Endothelial cell of umbilical vein (primary cell): Measurements from ENCODE around the gene CKMT1B. TPM values are rescaled to one million over a fixed set of nuclear protein-coding genes. Genes with fewer than 3 reads are reported as not detected.
"Not testable (repeated sequence)": the region's sequence is repeated elsewhere in the genome, so short reads cannot be mapped to it uniquely, and the experiment has no call there.

Experiments used
- Bru-seq: library from RNA; stranded (reverse); fragments of 400-500 nt; gene quantifications from one replicate; lab custom pipeline; 2021; lab: Mats Ljungman, UMichigan
- BruChase-seq, 2 experiments: library from RNA; stranded (reverse); fragments of 400-500 nt; gene quantifications; one replicate each; lab custom pipeline; 2021; lab: Mats Ljungman, UMichigan
- BruUV-seq: library from RNA; stranded (reverse); fragments of 400-500 nt; replicated peaks from 2 replicates; lab custom pipeline; 2021; lab: Mats Ljungman, UMichigan
- CTCF ChIA-PET: fragments of 300-600, 350-600 bp; sonication (Branson Sonifier 250); formaldehyde crosslinking; loops from one replicate; lab custom pipeline; 2021; ENCODE audit warnings: antibody characterized with exemption, inconsistent platforms; lab: Charles Lee
- POLR2A ChIA-PET: fragments of 300-600, 350-600 bp; sonication (Branson Sonifier 250); formaldehyde crosslinking; loops from one replicate; lab custom pipeline; 2021; ENCODE audit warnings: antibody characterized with exemption, inconsistent platforms; lab: Charles Lee
- DNase-seq: peaks from one replicate; pipeline ENCODE4 v3.0.0-alpha.2; 2011; ENCODE audit warnings: low read depth, low spot score
- FAIRE-seq: peaks from 2 replicates; lab custom pipeline; 2011; peaks lifted over from hg19 to GRCh38; lab: Jason Lieb, UNC
- H2AFZ ChIP-seq: 2 replicates; pipeline ENCODE4 v1.6.0; 2012; ENCODE audit warnings: low read depth, low read length, control low read depth, inconsistent platforms
- H3K27ac ChIP-seq: 2 replicates; pipeline ENCODE4 v1.5.1; 2011; ENCODE audit warnings: low read depth, mild to moderate bottlenecking, control low read depth, low read length, moderate library complexity; ENCODE audit not compliant: insufficient read depth
- H3K27me3 ChIP-seq, 2 experiments: 2 replicates each; pipeline versions ENCODE4 v1.6.0 to v1.6.1; 2011; ENCODE audit warnings: low read length in 2 of 2, mixed read lengths in 1 of 2; ENCODE audit not compliant: control insufficient read depth in 2 of 2, insufficient read depth in 2 of 2
- H3K36me3 ChIP-seq, 2 experiments: 2 replicates in 1 of 2; 3 replicates in 1 of 2; pipeline ENCODE4 v1.5.1; 2011; ENCODE audit warnings: low read length in 2 of 2, mild to moderate bottlenecking in 1 of 2, moderate library complexity in 1 of 2; ENCODE audit not compliant: control insufficient read depth in 2 of 2, insufficient read depth in 2 of 2; ENCODE audit errors: extremely low read depth in 1 of 2
- H3K4me1 ChIP-seq: 3 replicates; pipeline ENCODE4 v1.5.1; 2011; ENCODE audit warnings: mild to moderate bottlenecking, low read length; ENCODE audit not compliant: control insufficient read depth, insufficient read depth; ENCODE audit errors: extremely low read depth
- H3K4me2 ChIP-seq: 2 replicates; pipeline ENCODE4 v1.6.1; 2011; ENCODE audit warnings: low read length, control low read depth, mixed read lengths; ENCODE audit not compliant: insufficient read depth
- H3K4me3 ChIP-seq, 3 experiments: fragments of 200-600 bp in 1 of 3; sonication (generic), shearing (Covaris generic) in 1 of 3; replicated peaks in 1 of 3; 2 replicates each; pipeline ENCODE4 v1.5.1; 2011 to 2016; ENCODE audit warnings: control low read depth in 3 of 3, low read length in 3 of 3, mild to moderate bottlenecking in 2 of 3, inconsistent platforms in 1 of 3, low read depth in 1 of 3, moderate library complexity in 1 of 3; ENCODE audit not compliant: insufficient read depth in 1 of 3
- H3K79me2 ChIP-seq: 2 replicates; pipeline ENCODE4 v1.6.0; 2012; ENCODE audit warnings: low read length, inconsistent platforms; ENCODE audit not compliant: control insufficient read depth, insufficient read depth
- H3K9ac ChIP-seq: replicated peaks from 2 replicates; pipeline ENCODE3; 2011; ENCODE audit warnings: low read length, control low read depth; ENCODE audit not compliant: insufficient read depth; ENCODE audit errors: extremely low read depth
- H3K9me1 ChIP-seq: replicated peaks from 3 replicates; pipeline ENCODE4 v1.6.0; 2011; ENCODE audit warnings: mild to moderate bottlenecking, low read length; ENCODE audit not compliant: control insufficient read depth, insufficient read depth; ENCODE audit errors: extremely low read depth
- H3K9me3 ChIP-seq: replicated peaks from 2 replicates; pipeline ENCODE4 v1.5.1; 2012; ENCODE audit warnings: low read length, inconsistent platforms; ENCODE audit not compliant: control insufficient read depth, insufficient read depth
- H4K20me1 ChIP-seq: replicated peaks from 2 replicates; pipeline ENCODE3; 2011; ENCODE audit warnings: mild to moderate bottlenecking, low read length; ENCODE audit not compliant: control insufficient read depth, insufficient read depth; ENCODE audit errors: extremely low read depth
- EZH2 ChIP-seq: IDR thresholded peaks from 2 replicates; pipeline ENCODE4 v1.6.1; 2012; ENCODE audit warnings: borderline replicate concordance, low read depth, mild to moderate bottlenecking, moderate library complexity, low read length, inconsistent platforms; ENCODE audit not compliant: severe bottlenecking
- FOS ChIP-seq: IDR thresholded peaks from 2 replicates; pipeline ENCODE4 v1.6.1; 2011; ENCODE audit warnings: mild to moderate bottlenecking, low read length, moderate library complexity, borderline replicate concordance; ENCODE audit not compliant: insufficient read depth
- dilution Hi-C: fragments of 300-500 bp; cut with MboI; formaldehyde crosslinking; loops from one replicate; pipeline ENCODE4 v1.15.0; 2019; ENCODE audit warnings: low sequenced_read_pairs; ENCODE audit not compliant: extremely low pct_ligation_motif_present
- intact Hi-C: fragments of 100-400 bp; cut with micrococcal nuclease; formaldehyde crosslinking; loops from one replicate; pipeline ENCODE4 v1.10.0; 2022
- long read RNA-seq: library from polyadenylated mRNA; stranded (forward); transcript quantifications from one replicate; pipeline ENCODE4 v2.0.0, GENCODE V29; 2021
- polyA minus RNA-seq, 3 experiments: library from RNA; depleted of rRNA, polyadenylated mRNA; stranded (reverse); fragments of >200 nt; gene quantifications; 1 replicate in 1 of 3; 2 replicates in 2 of 3; pipeline ENCODE4 v1.2.3, GENCODE V29; 2011
- polyA plus RNA-seq, 4 experiments: library from polyadenylated mRNA; depleted of rRNA in 3 of 4; stranded (reverse) in 3 of 4; unstranded in 1 of 4; fragments of >200 nt; gene quantifications; 2 replicates each; pipeline versions ENCODE4 v1.2.1 to v1.2.3, GENCODE V29; 2011 to 2012; ENCODE audit warnings: missing spikeins in 1 of 4
- total RNA-seq: library from RNA; stranded (reverse); gene quantifications from 2 replicates; pipeline ENCODE4 v1.2.3, GENCODE V29; 2021

Gene CKMT1B
- total RNA-seq (not detected in 2 replicates), polyA plus RNA-seq (not detected in 2 replicates), polyA minus RNA-seq (not detected in 2 replicates), Bru-seq, nascent RNA (not detected), BruChase-seq, experiment 1, labeled RNA remaining after a 6-hour chase (not detected), BruChase-seq, experiment 2, labeled RNA remaining after a 2-hour chase (not detected)
- not detected in 2 replicates for polyA plus RNA-seq (2011; cell fraction: cytosol; rRNA removed)
- not detected in 2 replicates for polyA plus RNA-seq (2011; cell fraction: nucleus; rRNA removed)
- not detected in 2 replicates for polyA plus RNA-seq (2012)
- not detected for polyA minus RNA-seq (2011; cell fraction: cytosol; rRNA and poly(A)+ RNA removed)
- not detected in 2 replicates for polyA minus RNA-seq (2011; cell fraction: nucleus; rRNA and poly(A)+ RNA removed)
- long read RNA-seq, result 0 reads

DNA sequence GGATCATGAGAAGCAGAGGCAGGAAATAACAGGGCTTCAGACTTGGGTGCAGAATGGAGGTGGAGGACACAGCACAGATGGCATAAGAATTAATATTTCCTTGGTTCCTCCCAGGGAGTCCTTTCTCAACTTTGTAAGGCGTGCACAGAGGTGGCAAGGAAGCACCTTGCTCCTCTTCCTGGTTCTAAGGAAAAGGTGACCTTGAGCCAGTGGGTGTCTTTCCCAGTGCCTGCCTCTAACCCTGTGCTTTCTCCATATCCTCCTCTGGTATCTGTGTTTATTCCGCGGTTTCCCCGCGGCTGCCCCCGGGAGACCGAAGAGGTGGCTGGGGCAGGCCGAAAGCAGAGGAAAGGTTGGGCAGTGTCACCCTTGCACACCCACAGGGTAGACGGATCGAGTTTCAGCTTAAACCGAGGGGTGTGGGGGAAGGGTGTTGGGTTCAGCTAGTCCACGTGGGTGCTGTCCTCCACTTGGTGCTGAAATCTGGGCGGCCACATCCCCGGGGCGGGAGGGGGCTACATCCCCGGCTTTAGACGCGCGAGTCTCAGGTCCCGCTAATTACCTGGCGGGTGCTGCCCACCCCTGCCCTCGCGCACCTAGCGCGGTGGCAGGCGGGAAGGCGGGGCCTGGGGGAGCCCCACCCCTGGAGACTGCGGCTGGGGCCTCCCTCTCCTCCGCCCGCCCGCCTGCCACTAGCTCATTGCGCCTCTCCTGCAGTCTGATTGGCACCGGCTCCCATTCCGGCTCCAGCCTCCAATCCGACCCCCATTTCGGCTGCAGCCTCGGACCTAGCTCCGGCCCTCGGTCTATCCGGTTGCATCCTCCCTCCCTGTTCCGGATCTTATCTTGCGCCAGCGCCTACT, at the start of gene CKMT1B:
CKMT1B (plus strand) TSS at position 700 of the 863 bp plus-strand sequence. CDS start 192 bp downstream, outside the sequence.
- H3K36me3 ChIP-seq, CTCF ChIA-PET, POLR2A ChIA-PET, H3K9me3 ChIP-seq, H3K4me2 ChIP-seq, BruUV-seq, intact Hi-C loops, H2AFZ ChIP-seq, H3K27me3 ChIP-seq, H3K79me2 ChIP-seq, H3K4me3 ChIP-seq, H3K4me1 ChIP-seq, H4K20me1 ChIP-seq, H3K9ac ChIP-seq, H3K27ac ChIP-seq, DNase-seq, dilution Hi-C loops, H3K9me1 ChIP-seq: not testable (repeated sequence)
- FAIRE-seq, result peak; percentile 38

DNA sequence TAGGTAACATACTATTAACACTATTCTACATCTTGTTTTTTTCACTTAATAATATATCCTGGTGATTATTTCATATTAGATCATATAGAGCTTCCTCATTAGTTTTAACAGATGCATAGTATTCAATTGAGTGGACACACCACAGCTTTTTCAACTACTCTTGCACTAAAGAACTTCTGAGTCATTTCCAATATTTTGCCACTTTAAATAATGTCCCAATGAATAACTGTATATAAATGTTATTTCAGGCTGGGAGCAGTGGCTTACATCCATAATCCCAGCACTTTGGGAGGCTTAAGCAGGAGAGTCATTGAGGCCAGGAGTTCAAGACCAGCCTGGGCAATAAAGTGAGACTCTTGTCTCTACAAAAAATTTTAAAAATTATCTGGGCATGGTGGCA, 49.6 kb upstream of the CKMT1B start:
- H4K20me1 ChIP-seq, result no peaks in the 10 kb centered on the region
- H2AFZ ChIP-seq, result no peak overlapping the region
- no peaks in the 10 kb centered on the region for H3K36me3 ChIP-seq
- dilution Hi-C loops (no loop called here), intact Hi-C loops (no loop called here)
- DNase-seq (no peak), FAIRE-seq (no peak)
- no peaks in the 10 kb centered on the region for H3K9me3 ChIP-seq
- ChIA-PET POLR2A (no interaction called here), CTCF (interaction anchor here (2.5 kb wide), 1 partner anchor 30 kb away, joined by 8 read pairs; no protein-coding TSS in a partner anchor)
- TF ChIP-seq EZH2 (no peak), FOS (no peak)
- H3K4me2 ChIP-seq, result no peak overlapping the region
- H3K9ac ChIP-seq, result no peak overlapping the region
- no peaks in the 10 kb centered on the region for H3K9me1 ChIP-seq
- H3K4me1 ChIP-seq, result no peaks in the 10 kb centered on the region
- no peak overlapping the region for H3K4me3 ChIP-seq
- no peaks in the 10 kb centered on the region for H3K79me2 ChIP-seq
- H3K27me3 ChIP-seq, result no peaks in the 10 kb centered on the region
- no TSS peak for BruUV-seq
- H3K27ac ChIP-seq, result no peak overlapping the region
